Measurements from ENCODE around the gene GLRX3.
"Not testable (repeated sequence)": the region's sequence is repeated elsewhere in the genome, so short reads cannot be mapped to it uniquely, and the experiment has no call there.

Gene GLRX3

DNA sequence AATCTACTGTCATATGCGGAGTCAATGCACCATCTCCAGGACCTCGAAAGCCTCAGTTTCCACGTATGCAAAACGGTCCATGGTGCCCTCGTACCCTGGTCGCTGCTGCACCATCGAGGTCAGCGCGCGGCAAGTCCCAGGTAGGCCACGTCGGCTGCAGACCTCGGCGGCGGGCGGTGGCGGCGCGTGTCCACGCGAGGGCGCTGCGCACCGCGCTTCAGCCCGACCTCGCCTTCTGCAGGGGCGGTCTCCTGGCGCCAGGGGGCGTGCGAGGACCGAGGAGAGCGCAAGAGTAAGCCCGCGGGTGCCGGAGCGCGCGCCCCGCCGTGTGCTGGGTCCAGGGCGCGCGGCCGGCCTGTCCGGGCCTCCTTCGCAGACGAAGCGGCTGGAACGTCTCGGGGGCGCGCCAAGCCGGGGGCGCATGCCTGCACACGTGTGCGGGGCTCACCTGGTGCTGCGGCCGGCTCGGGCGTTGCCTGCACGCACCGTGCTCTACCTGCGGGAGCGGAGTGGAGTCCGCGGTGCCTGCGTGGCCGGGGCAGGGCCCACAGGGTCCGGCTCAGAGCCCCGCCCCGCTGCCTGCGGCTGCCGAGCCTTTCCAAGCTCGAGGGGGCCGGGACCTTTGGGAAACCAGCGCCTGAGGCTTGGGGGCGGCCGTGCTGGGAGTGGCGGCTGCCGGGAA is 54.0 kb downstream of the GLRX3 start:
- DNase-seq = peak; percentile 88

GRCh38 chr10:130190737-130191115 is 54.5 kb downstream of the GLRX3 start:
- DNase-seq = no peak

- no peak for DNase-seq
Measured at GRCh38 chr10:130191380-130191779, 55.2 kb downstream of the GLRX3 start.

DNA sequence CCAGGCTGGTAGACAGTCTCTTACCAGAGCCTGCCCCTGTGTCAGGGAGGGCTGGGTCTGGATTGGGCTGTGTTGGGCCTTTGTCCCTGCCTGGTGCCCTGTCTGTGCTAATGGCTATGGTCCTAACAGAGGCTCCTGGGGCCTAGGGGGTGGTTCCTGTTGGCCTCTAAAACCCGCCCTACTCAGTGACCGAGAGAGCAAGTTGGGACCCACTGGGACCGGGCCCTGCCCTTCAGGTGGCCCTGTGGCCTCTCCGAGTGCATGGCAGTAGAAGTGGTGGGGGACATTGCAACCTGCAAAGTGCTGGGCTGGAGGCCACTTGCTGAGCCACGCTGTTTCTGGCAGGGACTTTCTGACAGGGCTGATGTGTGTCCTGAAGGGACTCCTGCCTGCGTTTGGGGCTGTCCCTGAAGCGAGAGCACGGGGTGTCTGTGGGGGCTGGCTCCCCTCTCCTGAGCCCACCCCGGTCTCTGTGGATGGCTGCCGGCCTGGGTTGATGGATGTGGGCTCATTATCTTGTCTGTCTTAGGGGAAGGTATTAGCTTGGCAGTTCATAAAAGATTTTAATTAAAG is 56.2 kb downstream of the GLRX3 start:
- no peak for DNase-seq

- no peak for DNase-seq
Measured at GRCh38 chr10:130193033-130193432, 56.8 kb downstream of the GLRX3 start.

GRCh38 chr10:130193493-130194193 is 57.5 kb downstream of the GLRX3 start:
- no peak for DNase-seq

DNA sequence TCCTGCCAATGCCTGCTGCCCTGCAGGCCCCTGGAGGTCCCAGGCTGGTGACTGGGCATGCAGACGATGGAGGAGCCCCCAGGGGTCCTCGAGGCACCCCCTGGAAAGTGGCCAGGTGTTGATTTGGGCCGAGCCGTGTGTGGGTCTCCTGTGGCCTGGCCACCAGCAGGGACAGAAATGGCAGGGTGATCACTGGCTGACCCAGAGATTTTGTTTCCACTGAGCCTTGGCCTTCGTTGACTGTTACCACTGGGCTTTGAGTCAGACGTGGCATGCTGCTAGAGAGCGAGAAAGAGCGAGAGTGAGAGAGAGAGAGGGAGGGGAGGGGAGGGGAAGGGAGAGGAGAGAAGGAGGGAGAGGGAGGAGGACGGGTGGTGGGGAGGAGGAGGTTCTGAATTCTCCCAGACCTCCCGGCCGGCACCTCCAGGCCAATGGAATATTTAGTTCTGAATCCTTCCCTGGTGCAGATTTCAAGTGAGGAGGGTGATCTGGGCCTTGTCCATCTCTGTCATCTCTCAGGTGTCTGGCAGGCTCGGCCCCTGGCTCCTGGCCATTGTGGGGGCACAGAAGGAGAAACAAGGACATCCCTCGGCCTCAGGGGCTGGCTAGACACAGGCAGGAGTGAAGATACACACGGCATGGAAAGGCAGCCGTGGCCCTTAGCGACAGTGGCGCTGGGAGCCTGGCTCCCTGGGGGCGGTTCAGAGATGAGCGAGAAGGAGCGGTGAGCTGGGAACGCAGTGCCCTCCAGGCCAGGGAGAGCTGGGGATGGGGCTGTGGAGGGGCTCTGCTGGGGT is 58.2 kb downstream of the GLRX3 start:
- no peak for DNase-seq

- no peak for DNase-seq
Measured at GRCh38 chr10:130194991-130195645, 58.9 kb downstream of the GLRX3 start.

- DNase-seq = no peak
Measured at GRCh38 chr10:130195746-130196294, 59.6 kb downstream of the GLRX3 start.

- no peak for DNase-seq
Measured at GRCh38 chr10:130196511-130197487, 60.6 kb downstream of the GLRX3 start.

- no peak for DNase-seq
Measured at GRCh38 chr10:130198651-130199050, 62.5 kb downstream of the GLRX3 start.

- DNase-seq = no peak
Measured at GRCh38 chr10:130200179-130201042, 64.2 kb downstream of the GLRX3 start.

GRCh38 chr10:130201043-130201380 is 64.8 kb downstream of the GLRX3 start:
- no peak for DNase-seq

DNA sequence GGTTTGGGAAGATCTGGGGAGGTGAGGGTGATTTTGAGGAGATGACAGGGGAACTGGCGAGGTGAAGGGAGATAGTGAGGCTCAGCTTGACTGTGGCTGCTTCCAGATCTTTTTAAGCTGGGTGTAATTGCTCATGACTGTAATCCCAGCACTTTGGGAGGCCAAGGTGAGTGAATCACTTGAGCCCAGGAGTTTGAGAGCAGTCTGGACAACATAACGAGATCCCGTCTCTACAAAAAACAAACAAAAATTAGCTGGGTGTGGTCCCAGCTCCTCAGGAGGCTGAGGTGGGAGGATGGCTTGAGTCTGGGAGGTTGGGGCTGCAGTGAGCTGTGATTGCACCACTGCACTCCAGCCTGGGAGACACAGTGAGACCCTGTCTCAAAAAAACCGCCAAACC is 66.0 kb downstream of the GLRX3 start:
- not testable (repeated sequence) for DNase-seq

- no peak for DNase-seq
Measured at GRCh38 chr10:130202984-130203621, 66.9 kb downstream of the GLRX3 start.

DNA sequence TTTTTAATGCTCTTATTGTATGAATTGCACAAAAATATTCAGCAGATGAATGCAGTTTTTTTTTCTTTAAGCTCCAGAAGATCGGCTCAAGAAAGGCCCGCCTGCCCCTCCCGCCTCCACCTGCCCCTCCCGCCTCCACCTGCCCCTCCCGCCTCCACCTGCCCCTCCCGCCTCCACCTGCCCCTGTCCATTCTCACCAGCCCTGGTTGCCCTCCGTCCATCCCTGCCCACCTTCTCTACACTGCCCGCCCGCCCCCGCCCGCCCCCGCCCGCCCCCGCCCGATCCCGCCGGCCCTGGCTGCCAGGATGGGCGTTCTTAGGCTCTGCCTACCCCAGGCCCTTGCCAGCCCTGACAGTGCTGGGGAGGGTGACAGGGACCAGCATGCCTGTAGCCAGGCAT is 67.4 kb downstream of the GLRX3 start:
- DNase-seq = no peak

- no peak for DNase-seq
Measured at GRCh38 chr10:130206216-130206737, 70.1 kb downstream of the GLRX3 start.

DNA sequence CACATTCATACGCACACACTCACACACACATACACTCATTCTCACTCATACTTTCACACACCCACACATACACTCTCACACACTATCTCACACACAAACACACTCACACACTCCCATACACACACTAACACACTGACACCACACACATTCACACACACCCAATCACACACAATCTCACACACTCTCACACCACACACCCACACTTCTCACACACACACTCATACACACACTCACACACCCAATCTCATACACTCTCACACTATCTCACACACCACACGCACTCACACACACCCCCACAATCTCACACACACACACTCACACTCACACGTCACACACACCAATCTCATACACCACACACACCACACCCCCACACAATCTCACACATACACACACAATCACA is 71.0 kb downstream of the GLRX3 start:
- DNase-seq = no peak

DNA sequence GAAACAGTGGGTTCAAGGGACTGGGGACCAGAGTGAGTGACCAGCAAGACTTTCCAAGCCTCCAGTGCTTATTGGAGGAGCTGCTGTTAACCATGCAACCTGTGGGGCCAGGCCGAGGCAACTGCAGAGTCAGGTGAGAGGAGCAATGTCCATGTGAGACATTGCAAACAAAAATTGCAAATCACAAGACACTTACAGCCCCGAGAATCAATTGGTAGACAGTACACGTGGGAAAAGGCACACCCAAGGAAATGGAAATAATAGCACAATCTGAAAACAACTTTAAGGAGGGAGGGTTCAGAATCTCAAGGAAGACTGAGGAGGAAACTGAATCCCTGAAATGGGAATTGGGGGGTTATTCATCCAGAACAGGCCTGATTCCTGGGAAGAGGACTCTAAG is 72.6 kb downstream of the GLRX3 start:
- no peak for DNase-seq

GRCh38 chr10:130212746-130213145 is 76.6 kb downstream of the GLRX3 start:
- no peak for DNase-seq
